ENCODE data around the gene GPR153. TPM values are rescaled to one million over a fixed set of nuclear protein-coding genes. Genes with fewer than 3 reads are reported as not detected.
A peak's percentile ranks its signal among the peaks of the same experiment; 100 is the strongest.

The GPR153 gene
- total and polyA plus RNA-seq, 8 donors = 0.19 to 5.1 (median 0.93) TPM

GRCh38 chr1:6287029-6287428, 26.1 kb upstream of the GPR153 start:
- peak in 1 of 6 donors; percentile 48 for DNase-seq
- ATAC-seq = no peak

GRCh38 chr1:6286266-6286665, 25.4 kb upstream of the GPR153 start:
- H3K9me3 ChIP-seq = no peaks in the 10 kb centered on the region
- intact Hi-C loops (cut with DNase I) = no loop called here
- WGBS, 2 donors = 90 to 96% methylated on average over 8 of the region's 8 CpGs
- no peak for TF ChIP-seq CTCF (IDR thresholded peaks at IDR 0.05)
- H3K36me3 ChIP-seq = no peaks in the 10 kb centered on the region
- H3K27ac ChIP-seq = no peak overlapping the region
- H3K4me1 ChIP-seq = no peaks in the 10 kb centered on the region
- no peak for FAIRE-seq
- peak in 1 of 6 donors; percentile 11 for DNase-seq
- no peak overlapping the region for H3K4me3 ChIP-seq
- no peak for ATAC-seq
- H3K27me3 ChIP-seq = no peaks in the 10 kb centered on the region

More at GRCh38 chr1:6287029-6287428, 26.1 kb upstream of the GPR153 start:
- no peaks in the 10 kb centered on the region for H3K4me1 ChIP-seq
- WGBS, 2 donors = 76 to 81% methylated on average over 13 of the region's 13 CpGs
- no peaks in the 10 kb centered on the region for H3K27me3 ChIP-seq
- TF ChIP-seq CTCF (IDR thresholded peaks at IDR 0.05) = no peak
- H3K36me3 ChIP-seq = no peaks in the 10 kb centered on the region
- no peak for FAIRE-seq
- H3K9me3 ChIP-seq = no peaks in the 10 kb centered on the region
- no peak overlapping the region for H3K27ac ChIP-seq
- intact Hi-C loops (cut with DNase I) = no loop called here
- H3K4me3 ChIP-seq = no peak overlapping the region

- Histone ChIP-seq H3K27ac (no peak overlapping the region), H3K4me1 (no peaks in the 10 kb centered on the region), H3K27me3 (no peaks in the 10 kb centered on the region), H3K4me3 (no peak overlapping the region), H3K9me3 (no peaks in the 10 kb centered on the region), H3K36me3 (no peaks in the 10 kb centered on the region)
- intact Hi-C loops (cut with DNase I) = no loop called here
- ATAC-seq = no peak
- DNase-seq = no peak
- TF ChIP-seq CTCF (IDR thresholded peaks at IDR 0.05) = no peak
- 94 to 95% methylated on average over 11 of the region's 11 CpGs for WGBS, 2 donors
- no peak for FAIRE-seq
Measured at GRCh38 chr1:6285336-6285735, 24.4 kb upstream of the GPR153 start.

- intact Hi-C loops (cut with DNase I) = no loop called here
Measured at GRCh38 chr1:6282577-6283270, 21.8 kb upstream of the GPR153 start.

More at GRCh38 chr1:6282577-6283270, 21.8 kb upstream of the GPR153 start:
- WGBS, 2 donors = 90 to 95% methylated on average over 17 of the region's 17 CpGs
- H3K9me3 ChIP-seq = no peaks in the 10 kb centered on the region
- no peaks in the 10 kb centered on the region for H3K4me1 ChIP-seq
- FAIRE-seq = no peak
- no peaks in the 10 kb centered on the region for H3K27me3 ChIP-seq
- no peak for ATAC-seq
- no peak for DNase-seq
- no peak overlapping the region for H3K27ac ChIP-seq
- TF ChIP-seq CTCF (IDR thresholded peaks at IDR 0.05) = no peak
- no peaks in the 10 kb centered on the region for H3K36me3 ChIP-seq
- H3K4me3 ChIP-seq = no peak overlapping the region
